SK-N-SH (cell line): ENCODE measurements around the gene SPACA5B.
"Not testable (repeated sequence)": the region's sequence is repeated elsewhere in the genome, so short reads cannot be mapped to it uniquely, and the experiment has no call there.

Experiments
- ELF1 ChIP-seq: IDR thresholded peaks from 2 replicates; pipeline ENCODE4 v1.4.0; 2012
- EP300 ChIP-seq, 2 experiments: IDR thresholded peaks; 2 replicates each; pipeline versions ENCODE4 v1.4.0 to v1.6.1; 2012; ENCODE audit warnings: borderline replicate concordance in 1 of 2, low read depth in 1 of 2, low read length in 1 of 2
- EZH2phosphoT487 ChIP-seq: fragments of 200-600 bp; sonication (generic); IDR thresholded peaks from 2 replicates; pipeline ENCODE4 v1.6.1; 2017; ENCODE audit warnings: low read depth, mixed run types, mild to moderate bottlenecking, antibody characterized with exemption, moderate library complexity, borderline replicate concordance
- GATA2 ChIP-seq: sonication (generic); formaldehyde crosslinking; IDR thresholded peaks from 2 replicates; pipeline ENCODE4 v1.5.0; 2020; ENCODE audit warnings: mild to moderate bottlenecking, missing genetic modification reagents
- MEF2A ChIP-seq: IDR thresholded peaks from 2 replicates; pipeline ENCODE4 v1.4.0; 2012; ENCODE audit warnings: low read depth, borderline replicate concordance
- NRF1 ChIP-seq: IDR thresholded peaks from 2 replicates; pipeline ENCODE4 v1.6.1; 2012; ENCODE audit warnings: low read depth, mild to moderate bottlenecking, low read length
- POLR2AphosphoS5 ChIP-seq: IDR thresholded peaks from 2 replicates; pipeline ENCODE4 v1.6.1; 2012; ENCODE audit warnings: low read depth, low read length
- RAD21 ChIP-seq: IDR thresholded peaks from 2 replicates; pipeline ENCODE4 v1.6.1; 2012; ENCODE audit warnings: mild to moderate bottlenecking, low read length
- YY1 ChIP-seq: IDR thresholded peaks from 2 replicates; pipeline ENCODE4 v1.4.0; 2012; ENCODE audit warnings: low read depth, mild to moderate bottlenecking
- TF ChIP-seq, protein P1 (sequence below): fragments of 150-350 bp; IDR thresholded peaks from 2 replicates; pipeline ENCODE4 v1.6.1; 2017; ENCODE audit warnings: antibody characterized with exemption, low read length, low read depth, borderline replicate concordance
- TF ChIP-seq, protein P2 (sequence below): IDR thresholded peaks from 2 replicates; pipeline ENCODE4 v1.4.0; 2012; ENCODE audit warnings: low read depth
- TF ChIP-seq, protein P3 (sequence below): fragments of 200-600 bp; sonication (generic); IDR thresholded peaks from 2 replicates; pipeline ENCODE4 v1.6.1; 2017; ENCODE audit warnings: antibody characterized with exemption, mild to moderate bottlenecking, moderate library complexity
- TF ChIP-seq, protein P4 (sequence below): fragments of 150-350 bp; IDR thresholded peaks from 2 replicates; pipeline ENCODE4 v1.6.1; 2016; ENCODE audit warnings: mild to moderate bottlenecking, low read depth, low read length

DNA sequence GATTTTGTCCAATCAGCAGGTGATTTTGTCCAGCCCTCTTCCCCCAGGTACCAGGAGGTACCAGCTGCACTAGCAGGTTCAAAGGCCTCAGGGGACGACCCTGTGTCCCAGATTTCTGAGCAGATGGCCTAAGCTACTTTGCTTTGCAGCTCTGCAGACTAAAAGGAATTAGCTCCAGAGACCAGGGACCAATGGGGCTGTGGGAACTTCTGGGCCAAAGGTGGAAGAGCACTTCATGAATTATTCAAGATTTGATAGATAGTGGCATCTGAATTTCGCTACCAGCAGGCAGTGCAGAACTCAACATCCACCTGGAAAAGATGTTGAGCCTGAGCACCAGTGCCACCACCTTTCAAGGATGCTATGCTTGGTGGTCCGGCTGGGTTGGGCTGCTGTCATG, 37.9 kb upstream of the SPACA5B start:
- TF ChIP-seq, protein P1, sequence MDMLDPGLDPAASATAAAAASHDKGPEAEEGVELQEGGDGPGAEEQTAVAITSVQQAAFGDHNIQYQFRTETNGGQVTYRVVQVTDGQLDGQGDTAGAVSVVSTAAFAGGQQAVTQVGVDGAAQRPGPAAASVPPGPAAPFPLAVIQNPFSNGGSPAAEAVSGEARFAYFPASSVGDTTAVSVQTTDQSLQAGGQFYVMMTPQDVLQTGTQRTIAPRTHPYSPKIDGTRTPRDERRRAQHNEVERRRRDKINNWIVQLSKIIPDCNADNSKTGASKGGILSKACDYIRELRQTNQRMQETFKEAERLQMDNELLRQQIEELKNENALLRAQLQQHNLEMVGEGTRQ: not testable (repeated sequence)
- not testable (repeated sequence) for TF ChIP-seq ELF1; GATA2 (CRISPR knock-in tag); POLR2AphosphoS5; YY1; EZH2phosphoT487; MEF2A; RAD21; EP300 (IDR thresholded peaks at IDR 0.05; ENCODE audit: borderline replicate concordance in 1 of 2, low read depth in 1 of 2, low read length in 1 of 2); NRF1
- TF ChIP-seq, protein P2, sequence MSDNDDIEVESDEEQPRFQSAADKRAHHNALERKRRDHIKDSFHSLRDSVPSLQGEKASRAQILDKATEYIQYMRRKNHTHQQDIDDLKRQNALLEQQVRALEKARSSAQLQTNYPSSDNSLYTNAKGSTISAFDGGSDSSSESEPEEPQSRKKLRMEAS: not testable (repeated sequence)
- TF ChIP-seq, protein P3, sequence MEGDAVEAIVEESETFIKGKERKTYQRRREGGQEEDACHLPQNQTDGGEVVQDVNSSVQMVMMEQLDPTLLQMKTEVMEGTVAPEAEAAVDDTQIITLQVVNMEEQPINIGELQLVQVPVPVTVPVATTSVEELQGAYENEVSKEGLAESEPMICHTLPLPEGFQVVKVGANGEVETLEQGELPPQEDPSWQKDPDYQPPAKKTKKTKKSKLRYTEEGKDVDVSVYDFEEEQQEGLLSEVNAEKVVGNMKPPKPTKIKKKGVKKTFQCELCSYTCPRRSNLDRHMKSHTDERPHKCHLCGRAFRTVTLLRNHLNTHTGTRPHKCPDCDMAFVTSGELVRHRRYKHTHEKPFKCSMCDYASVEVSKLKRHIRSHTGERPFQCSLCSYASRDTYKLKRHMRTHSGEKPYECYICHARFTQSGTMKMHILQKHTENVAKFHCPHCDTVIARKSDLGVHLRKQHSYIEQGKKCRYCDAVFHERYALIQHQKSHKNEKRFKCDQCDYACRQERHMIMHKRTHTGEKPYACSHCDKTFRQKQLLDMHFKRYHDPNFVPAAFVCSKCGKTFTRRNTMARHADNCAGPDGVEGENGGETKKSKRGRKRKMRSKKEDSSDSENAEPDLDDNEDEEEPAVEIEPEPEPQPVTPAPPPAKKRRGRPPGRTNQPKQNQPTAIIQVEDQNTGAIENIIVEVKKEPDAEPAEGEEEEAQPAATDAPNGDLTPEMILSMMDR: not testable (repeated sequence)
- TF ChIP-seq, protein P4, sequence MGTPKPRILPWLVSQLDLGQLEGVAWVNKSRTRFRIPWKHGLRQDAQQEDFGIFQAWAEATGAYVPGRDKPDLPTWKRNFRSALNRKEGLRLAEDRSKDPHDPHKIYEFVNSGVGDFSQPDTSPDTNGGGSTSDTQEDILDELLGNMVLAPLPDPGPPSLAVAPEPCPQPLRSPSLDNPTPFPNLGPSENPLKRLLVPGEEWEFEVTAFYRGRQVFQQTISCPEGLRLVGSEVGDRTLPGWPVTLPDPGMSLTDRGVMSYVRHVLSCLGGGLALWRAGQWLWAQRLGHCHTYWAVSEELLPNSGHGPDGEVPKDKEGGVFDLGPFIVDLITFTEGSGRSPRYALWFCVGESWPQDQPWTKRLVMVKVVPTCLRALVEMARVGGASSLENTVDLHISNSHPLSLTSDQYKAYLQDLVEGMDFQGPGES: not testable (repeated sequence)
